ENCODE data around the gene PLXND1.

DNA sequence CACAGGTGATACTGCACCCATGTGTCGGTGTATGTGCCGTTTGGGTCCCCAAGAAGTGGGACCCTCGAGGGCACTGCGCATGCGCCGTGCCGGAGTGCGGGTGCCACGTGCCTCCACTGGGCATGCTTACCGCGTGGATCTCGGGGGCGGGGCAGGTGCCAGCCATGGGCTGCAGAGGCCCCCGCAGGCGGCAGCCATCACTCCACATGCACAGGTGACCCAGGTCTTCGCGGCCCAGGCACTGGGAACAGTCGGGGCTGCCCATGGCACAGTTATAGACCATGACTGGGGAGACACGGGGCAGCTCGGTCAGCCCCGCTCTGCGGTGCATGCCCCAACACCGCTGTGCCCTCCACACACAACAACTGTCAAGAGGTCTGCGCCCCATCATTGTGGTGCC lies 32.3 kb downstream of the PLXND1 start:
- no peak for TF ChIP-seq POLR2A (IDR thresholded peaks at IDR 0.05; ENCODE audit: low read depth, low read length)
- no peak for TF ChIP-seq POLR2AphosphoS5 (IDR thresholded peaks at IDR 0.05; ENCODE audit: low read depth, low read length)
- no peak for TF ChIP-seq TAF1 (IDR thresholded peaks at IDR 0.05; ENCODE audit: borderline replicate concordance, low read depth, low read length)

Measured in GM12892 (cell line).